ENCODE results near the gene BRINP2. TPM values are rescaled to one million over a fixed set of nuclear protein-coding genes. Genes with fewer than 3 reads are reported as not detected.
A peak's percentile ranks its signal among the peaks of the same experiment; 100 is the strongest.

The BRINP2 gene
- total RNA-seq, 1 donor from 2014 or later, result not detected

- Mint-ChIP-seq H3K9me3 (no peaks in the 10 kb centered on the region), H3K36me3 (ENCODE audit: low read depth) (no peaks in the 10 kb centered on the region), H3K27me3 (no peaks in the 10 kb centered on the region), H3K4me3 (no peak overlapping the region), H3K27ac (no peak overlapping the region), H3K4me1 (no peaks in the 10 kb centered on the region)
- no peak for DNase-seq
- intact Hi-C loops (cut with micrococcal nuclease), result no loop called here
Observed at GRCh38 chr1:177248258-177248657, 77.5 kb downstream of the BRINP2 start.

GRCh38 chr1:177249231-177249630 lies 78.5 kb downstream of the BRINP2 start:
- Mint-ChIP-seq H3K27me3 (no peaks in the 10 kb centered on the region), H3K4me3 (no peak overlapping the region), H3K4me1 (no peaks in the 10 kb centered on the region), H3K36me3 (ENCODE audit: low read depth) (no peaks in the 10 kb centered on the region), H3K9me3 (no peaks in the 10 kb centered on the region), H3K27ac (no peak overlapping the region)
- no peak for DNase-seq
- intact Hi-C loops (cut with micrococcal nuclease), result no loop called here

GRCh38 chr1:177252877-177253276 lies 82.1 kb downstream of the BRINP2 start:
- Mint-ChIP-seq H3K27ac (no peak overlapping the region), H3K9me3 (no peaks in the 10 kb centered on the region), H3K36me3 (ENCODE audit: low read depth) (no peaks in the 10 kb centered on the region), H3K4me1 (no peaks in the 10 kb centered on the region), H3K4me3 (no peak overlapping the region), H3K27me3 (no peaks in the 10 kb centered on the region)
- intact Hi-C loops (cut with micrococcal nuclease), result no loop called here
- DNase-seq, result no peak

- Mint-ChIP-seq H3K36me3 (ENCODE audit: low read depth) (no peaks in the 10 kb centered on the region), H3K27me3 (no peaks in the 10 kb centered on the region), H3K27ac (no peak overlapping the region), H3K4me3 (no peak overlapping the region), H3K4me1 (no peaks in the 10 kb centered on the region), H3K9me3 (no peaks in the 10 kb centered on the region)
- DNase-seq, result no peak
- intact Hi-C loops (cut with micrococcal nuclease), result no loop called here
Observed at GRCh38 chr1:177255411-177255810, 84.7 kb downstream of the BRINP2 start.

GRCh38 chr1:177256153-177257075 lies 85.7 kb downstream of the BRINP2 start:
- H3K27ac Mint-ChIP-seq, result no peak overlapping the region
- no peaks in the 10 kb centered on the region for H3K27me3 Mint-ChIP-seq
- H3K9me3 Mint-ChIP-seq, result no peaks in the 10 kb centered on the region
- intact Hi-C loops (cut with micrococcal nuclease), result no loop called here
- peak; percentile 56 for DNase-seq
- H3K36me3 Mint-ChIP-seq (ENCODE audit: low read depth), result no peaks in the 10 kb centered on the region
- H3K4me3 Mint-ChIP-seq, result no peak overlapping the region
- H3K4me1 Mint-ChIP-seq, result no peaks in the 10 kb centered on the region

GRCh38 chr1:177257128-177257527 lies 86.4 kb downstream of the BRINP2 start:
- no peaks in the 10 kb centered on the region for H3K9me3 Mint-ChIP-seq
- H3K27ac Mint-ChIP-seq, result no peak overlapping the region
- H3K36me3 Mint-ChIP-seq (ENCODE audit: low read depth), result no peaks in the 10 kb centered on the region
- no peaks in the 10 kb centered on the region for H3K27me3 Mint-ChIP-seq
- H3K4me3 Mint-ChIP-seq, result no peak overlapping the region
- DNase-seq, result no peak
- H3K4me1 Mint-ChIP-seq, result no peaks in the 10 kb centered on the region
- intact Hi-C loops (cut with micrococcal nuclease), result no loop called here

- no peaks in the 10 kb centered on the region for H3K9me3 Mint-ChIP-seq
- intact Hi-C loops (cut with micrococcal nuclease), result no loop called here
- H3K27me3 Mint-ChIP-seq, result no peaks in the 10 kb centered on the region
- H3K27ac Mint-ChIP-seq, result no peak overlapping the region
- DNase-seq, result no peak
- no peaks in the 10 kb centered on the region for H3K36me3 Mint-ChIP-seq (ENCODE audit: low read depth)
- H3K4me3 Mint-ChIP-seq, result no peak overlapping the region
- H3K4me1 Mint-ChIP-seq, result no peaks in the 10 kb centered on the region
Observed at GRCh38 chr1:177257576-177257975, 86.8 kb downstream of the BRINP2 start.

- Mint-ChIP-seq H3K27ac (no peak overlapping the region), H3K4me3 (no peak overlapping the region), H3K9me3 (no peaks in the 10 kb centered on the region), H3K27me3 (no peaks in the 10 kb centered on the region), H3K4me1 (no peaks in the 10 kb centered on the region), H3K36me3 (ENCODE audit: low read depth) (no peaks in the 10 kb centered on the region)
- DNase-seq, result no peak
- intact Hi-C loops (cut with micrococcal nuclease), result no loop called here
Observed at GRCh38 chr1:177270863-177271262, 100.1 kb downstream of the BRINP2 start.

- Mint-ChIP-seq H3K4me3 (no peak overlapping the region), H3K27me3 (no peaks in the 10 kb centered on the region), H3K9me3 (no peaks in the 10 kb centered on the region), H3K4me1 (no peaks in the 10 kb centered on the region), H3K27ac (no peak overlapping the region), H3K36me3 (ENCODE audit: low read depth) (no peaks in the 10 kb centered on the region)
- intact Hi-C loops (cut with micrococcal nuclease), result no loop called here
- DNase-seq, result no peak
Observed at GRCh38 chr1:177273141-177273540, 102.4 kb downstream of the BRINP2 start.

GRCh38 chr1:177274687-177275211 lies 104.0 kb downstream of the BRINP2 start:
- Mint-ChIP-seq H3K36me3 (ENCODE audit: low read depth) (no peaks in the 10 kb centered on the region), H3K27me3 (no peaks in the 10 kb centered on the region), H3K9me3 (no peaks in the 10 kb centered on the region), H3K27ac (no peak overlapping the region), H3K4me1 (no peaks in the 10 kb centered on the region), H3K4me3 (no peak overlapping the region)
- intact Hi-C loops (cut with micrococcal nuclease), result no loop called here
- DNase-seq, result no peak

GRCh38 chr1:177275736-177276135 lies 105.0 kb downstream of the BRINP2 start:
- H3K4me3 Mint-ChIP-seq, result no peak overlapping the region
- intact Hi-C loops (cut with micrococcal nuclease), result no loop called here
- H3K27ac Mint-ChIP-seq, result no peak overlapping the region
- H3K4me1 Mint-ChIP-seq, result no peaks in the 10 kb centered on the region
- H3K9me3 Mint-ChIP-seq, result no peaks in the 10 kb centered on the region
- no peaks in the 10 kb centered on the region for H3K36me3 Mint-ChIP-seq (ENCODE audit: low read depth)
- no peaks in the 10 kb centered on the region for H3K27me3 Mint-ChIP-seq
- DNase-seq, result no peak

- H3K36me3 Mint-ChIP-seq (ENCODE audit: low read depth), result no peaks in the 10 kb centered on the region
Observed at GRCh38 chr1:177278626-177279390, 108.0 kb downstream of the BRINP2 start.

GRCh38 chr1:177281901-177282300 lies 111.1 kb downstream of the BRINP2 start:
- Mint-ChIP-seq H3K4me3 (no peak overlapping the region), H3K27ac (no peak overlapping the region), H3K27me3 (no peaks in the 10 kb centered on the region), H3K9me3 (no peaks in the 10 kb centered on the region), H3K36me3 (ENCODE audit: low read depth) (no peaks in the 10 kb centered on the region), H3K4me1 (no peaks in the 10 kb centered on the region)
- DNase-seq, result no peak
- intact Hi-C loops (cut with micrococcal nuclease), result no loop called here

More at GRCh38 chr1:177278626-177279390, 108.0 kb downstream of the BRINP2 start:
- no peak overlapping the region for H3K4me3 Mint-ChIP-seq
- no peaks in the 10 kb centered on the region for H3K9me3 Mint-ChIP-seq
- H3K27ac Mint-ChIP-seq, result no peak overlapping the region
- no peak for DNase-seq
- H3K27me3 Mint-ChIP-seq, result no peaks in the 10 kb centered on the region
- no peaks in the 10 kb centered on the region for H3K4me1 Mint-ChIP-seq
- intact Hi-C loops (cut with micrococcal nuclease), result no loop called here

GRCh38 chr1:177282976-177283375 lies 112.2 kb downstream of the BRINP2 start:
- Mint-ChIP-seq H3K4me3 (no peak overlapping the region), H3K27ac (no peak overlapping the region), H3K36me3 (ENCODE audit: low read depth) (no peaks in the 10 kb centered on the region), H3K27me3 (no peaks in the 10 kb centered on the region), H3K9me3 (no peaks in the 10 kb centered on the region), H3K4me1 (no peaks in the 10 kb centered on the region)
- no peak for DNase-seq
- intact Hi-C loops (cut with micrococcal nuclease), result no loop called here

All from activated CD4-positive, alpha-beta T cell treated with anti-CD3 and anti-CD28 coated beads, Interleukin-2, amount 10 ng/mL, durations not matched to agents 24 days and 14 days (primary cell).